Tibial nerve (tissue), 4 donors: ENCODE measurements around the gene TMCC2.

Source experiments
- EP300 ChIP-seq, 2 donors: sonication (generic); formaldehyde crosslinking; IDR thresholded peaks; one replicate each; pipeline ENCODE4 v1.6.1; 2017; ENCODE audit warnings: antibody characterized with exemption in 2 of 2, mild to moderate bottlenecking in 1 of 2
- POLR2A ChIP-seq, 2 donors: fragments of 450-650 bp; IDR thresholded peaks; one replicate each; pipeline ENCODE4 v1.6.1; 2017; ENCODE audit warnings: antibody characterized with exemption in 2 of 2, mild to moderate bottlenecking in 2 of 2, moderate library complexity in 2 of 2
- TF ChIP-seq, protein P1 (sequence below), 5 experiments: fragments of 200-600 bp in 3 of 5; fragments of 450-650 bp in 2 of 5; sonication (generic) in 3 of 5; IDR thresholded peaks; one replicate each; pipeline ENCODE4 v1.5.1; 2016 to 2019; ENCODE audit warnings: antibody characterized with exemption in 5 of 5, mild to moderate bottlenecking in 3 of 5, moderate library complexity in 2 of 5

DNA sequence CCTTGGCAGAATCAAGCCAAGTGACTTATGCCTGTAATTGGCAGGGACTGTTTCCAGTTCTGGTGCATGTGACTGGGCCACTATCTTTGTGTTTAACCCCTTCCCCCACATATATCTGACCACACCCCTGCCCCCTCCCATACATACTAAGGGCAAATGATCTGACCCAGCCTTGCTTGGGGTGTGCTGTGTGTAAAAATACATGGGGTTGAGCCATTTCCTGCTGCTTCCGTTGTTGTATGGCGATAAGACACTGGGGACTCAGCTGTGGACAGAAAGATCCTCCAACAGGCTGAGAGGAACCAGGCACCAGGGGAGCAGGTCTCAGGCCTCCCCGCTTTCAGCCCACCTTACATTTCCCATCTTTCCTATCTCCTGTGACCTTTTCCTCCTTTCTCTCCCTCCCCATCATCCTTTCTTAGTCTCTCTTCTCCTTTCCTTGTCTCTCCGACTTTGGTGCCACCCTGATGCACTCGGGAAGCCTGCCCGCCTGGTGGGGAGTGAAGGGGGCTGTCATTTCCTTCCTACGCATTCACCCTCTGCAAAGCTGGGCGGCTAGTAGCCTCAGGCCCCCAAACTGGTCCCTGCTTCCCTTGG is 39.7 kb downstream of the TMCC2 start:
- TF ChIP-seq, protein P1, sequence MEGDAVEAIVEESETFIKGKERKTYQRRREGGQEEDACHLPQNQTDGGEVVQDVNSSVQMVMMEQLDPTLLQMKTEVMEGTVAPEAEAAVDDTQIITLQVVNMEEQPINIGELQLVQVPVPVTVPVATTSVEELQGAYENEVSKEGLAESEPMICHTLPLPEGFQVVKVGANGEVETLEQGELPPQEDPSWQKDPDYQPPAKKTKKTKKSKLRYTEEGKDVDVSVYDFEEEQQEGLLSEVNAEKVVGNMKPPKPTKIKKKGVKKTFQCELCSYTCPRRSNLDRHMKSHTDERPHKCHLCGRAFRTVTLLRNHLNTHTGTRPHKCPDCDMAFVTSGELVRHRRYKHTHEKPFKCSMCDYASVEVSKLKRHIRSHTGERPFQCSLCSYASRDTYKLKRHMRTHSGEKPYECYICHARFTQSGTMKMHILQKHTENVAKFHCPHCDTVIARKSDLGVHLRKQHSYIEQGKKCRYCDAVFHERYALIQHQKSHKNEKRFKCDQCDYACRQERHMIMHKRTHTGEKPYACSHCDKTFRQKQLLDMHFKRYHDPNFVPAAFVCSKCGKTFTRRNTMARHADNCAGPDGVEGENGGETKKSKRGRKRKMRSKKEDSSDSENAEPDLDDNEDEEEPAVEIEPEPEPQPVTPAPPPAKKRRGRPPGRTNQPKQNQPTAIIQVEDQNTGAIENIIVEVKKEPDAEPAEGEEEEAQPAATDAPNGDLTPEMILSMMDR (IDR thresholded peaks at IDR 0.05) = no peak
- TF ChIP-seq EP300 (IDR thresholded peaks at IDR 0.05) (no peak), POLR2A (IDR thresholded peaks at IDR 0.05) (no peak)
